ENCODE measurements around the gene IMMP2L. TPM values are rescaled to one million over a fixed set of nuclear protein-coding genes. Genes with fewer than 3 reads are reported as not detected.

IMMP2L gene
- total RNA-seq, 4 donors from 2014 or later = 13.5 to 23.7 (median 18.3) TPM

GRCh38 chr7:111056371-111056770 lies 505.9 kb downstream of the IMMP2L start:
- Histone ChIP-seq H3K4me3 (no peak overlapping the region), H3K9me3 (no peaks in the 10 kb centered on the region), H3K36me3 (no peaks in the 10 kb centered on the region), H3K27ac (no peak overlapping the region), H3K27me3 (no peaks in the 10 kb centered on the region), H3K4me1 (no peaks in the 10 kb centered on the region)
- no peak for DNase-seq (ENCODE audit: low spot score in 2 of 2)
- TF ChIP-seq CTCF (IDR thresholded peaks at IDR 0.05) (no peak), POLR2A (IDR thresholded peaks at IDR 0.05) (no peak), EP300 (IDR thresholded peaks at IDR 0.05) (no peak)
- WGBS, 2 donors = 95 to 96% methylated on average over 2 of the region's 2 CpGs

- whole genome bisulfite sequencing, 2 donors = 75% methylated on average over 2 of the region's 2 CpGs
- no peaks in the 10 kb centered on the region for H3K9me3 ChIP-seq
- DNase-seq (ENCODE audit: low spot score in 2 of 2) = no peak
- H3K27me3 ChIP-seq = no peaks in the 10 kb centered on the region
- H3K27ac ChIP-seq = no peak overlapping the region
- TF ChIP-seq EP300 (IDR thresholded peaks at IDR 0.05) (no peak), CTCF (IDR thresholded peaks at IDR 0.05) (no peak), POLR2A (IDR thresholded peaks at IDR 0.05) (no peak)
- peaks cover 0 to 4% (median 0%) of the 10 kb centered on the region in 4 donors for H3K4me1 ChIP-seq
- no peaks in the 10 kb centered on the region for H3K36me3 ChIP-seq
- no peak overlapping the region for H3K4me3 ChIP-seq
These were observed 509.3 kb downstream of the IMMP2L start for GRCh38 chr7:111053035-111053434.

- no peak overlapping the region for H3K4me3 ChIP-seq
These were observed 510.5 kb downstream of the IMMP2L start for GRCh38 chr7:111051832-111052231.

GRCh38 chr7:111050875-111051416 lies 511.3 kb downstream of the IMMP2L start:
- H3K27me3 ChIP-seq = no peaks in the 10 kb centered on the region
- WGBS, 2 donors = 41 to 50% methylated on average over 2 of the region's 2 CpGs
- no peaks in the 10 kb centered on the region for H3K36me3 ChIP-seq
- H3K27ac ChIP-seq = no peak overlapping the region
- no peak overlapping the region for H3K4me3 ChIP-seq
- H3K4me1 ChIP-seq = peaks cover 0 to 4% (median 0%) of the 10 kb centered on the region in 4 donors
- no peak for DNase-seq (ENCODE audit: low spot score in 2 of 2)
- H3K9me3 ChIP-seq = no peaks in the 10 kb centered on the region
- no peak for TF ChIP-seq POLR2A (IDR thresholded peaks at IDR 0.05)
- TF ChIP-seq EP300 (IDR thresholded peaks at IDR 0.05) = no peak
- no peak for TF ChIP-seq CTCF (IDR thresholded peaks at IDR 0.05)

More at GRCh38 chr7:111051832-111052231, 510.5 kb downstream of the IMMP2L start:
- Histone ChIP-seq H3K9me3 (no peaks in the 10 kb centered on the region), H3K27ac (no peak overlapping the region), H3K36me3 (no peaks in the 10 kb centered on the region), H3K27me3 (no peaks in the 10 kb centered on the region), H3K4me1 (peaks cover 0 to 4% (median 0%) of the 10 kb centered on the region in 4 donors)
- no peak for DNase-seq (ENCODE audit: low spot score in 2 of 2)
- TF ChIP-seq EP300 (IDR thresholded peaks at IDR 0.05) = no peak
- TF ChIP-seq POLR2A (IDR thresholded peaks at IDR 0.05) = no peak
- TF ChIP-seq CTCF (IDR thresholded peaks at IDR 0.05) = no peak
- WGBS, 2 donors = 98 to 100% methylated on average over 1 of the region's 1 CpG

- Histone ChIP-seq H3K27me3 (no peaks in the 10 kb centered on the region), H3K36me3 (no peaks in the 10 kb centered on the region), H3K4me3 (no peak overlapping the region), H3K9me3 (no peaks in the 10 kb centered on the region), H3K4me1 (peaks cover 0 to 4% (median 0%) of the 10 kb centered on the region in 4 donors), H3K27ac (no peak overlapping the region)
- WGBS, 2 donors = 71 to 77% methylated on average over 7 of the region's 7 CpGs
- no peak for TF ChIP-seq CTCF (IDR thresholded peaks at IDR 0.05)
- TF ChIP-seq POLR2A (IDR thresholded peaks at IDR 0.05) = no peak
- TF ChIP-seq EP300 (IDR thresholded peaks at IDR 0.05) = no peak
- no peak for DNase-seq (ENCODE audit: low spot score in 2 of 2)
These were observed 512.2 kb downstream of the IMMP2L start for GRCh38 chr7:111049971-111050680.
